PC-3 (cell line): ENCODE results near the gene THNSL1. TPM values are rescaled to one million over a fixed set of nuclear protein-coding genes. Genes with fewer than 3 reads are reported as not detected.

Experiments used
- ATAC-seq: fragments of 200-7000 bp; cut with Tn5 transposase; 2 replicates; pipeline ENCODE4 v1.9.1; 2020; ENCODE audit warnings: mild to moderate bottlenecking, moderate library complexity
- BruUV-seq: library from RNA; stranded (reverse); fragments of 400-500 nt; replicated peaks from 2 replicates; lab custom pipeline; 2021; lab: Mats Ljungman, UMichigan
- CTCF ChIA-PET: fragments of 300-600 bp; sonication (Branson Sonifier 250); formaldehyde crosslinking; loops from one replicate; lab custom pipeline; 2022; ENCODE audit warnings: antibody characterized with exemption; lab: Charles Lee
- POLR2A ChIA-PET: fragments of 300-600 bp; sonication (Branson Sonifier 250); formaldehyde crosslinking; loops from one replicate; lab custom pipeline; 2022; ENCODE audit warnings: antibody characterized with exemption; ENCODE audit not compliant: unreplicated experiment; lab: Charles Lee
- DNase-seq: peaks from one replicate; pipeline ENCODE4 v3.0.0-alpha.2; 2015
- H2AFZ ChIP-seq: fragments of 300-600 bp; sonication (generic); 2 replicates; pipeline ENCODE4 v1.6.0; 2016; ENCODE audit warnings: antibody characterized with exemption, low read length
- H3F3A ChIP-seq: fragments of 300-600 bp; sonication (generic); one replicate; pipeline ENCODE4 v1.6.0; 2017; ENCODE audit warnings: antibody characterized with exemption, low read length, control low read depth, mild to moderate bottlenecking; ENCODE audit not compliant: unreplicated experiment
- H3K27ac ChIP-seq: fragments of 300-600 bp; sonication (generic); 2 replicates; pipeline ENCODE4 v1.5.1; 2016; ENCODE audit warnings: mild to moderate bottlenecking, low read length
- H3K27me3 ChIP-seq: fragments of 300-600 bp; sonication (generic); 2 replicates; pipeline ENCODE4 v1.6.1; 2016; ENCODE audit warnings: low read length, mixed read lengths
- H3K36me3 ChIP-seq: fragments of 300-600 bp; sonication (generic); 2 replicates; pipeline ENCODE4 v1.6.1; 2016; ENCODE audit warnings: low read depth, mixed run types, low read length, mixed read lengths
- H3K4me1 ChIP-seq: fragments of 300-600 bp; sonication (generic); 2 replicates; pipeline ENCODE4 v1.5.1; 2016; ENCODE audit warnings: low read length; ENCODE audit not compliant: insufficient read depth
- H3K4me2 ChIP-seq: fragments of 300-600 bp; sonication (generic); 2 replicates; pipeline ENCODE4 v1.6.0; 2016; ENCODE audit warnings: low read length
- H3K4me3 ChIP-seq: fragments of 300-600 bp; sonication (generic); 2 replicates; pipeline ENCODE4 v1.5.1; 2016; ENCODE audit warnings: mild to moderate bottlenecking, low read length, mixed read lengths
- H3K79me2 ChIP-seq: fragments of 300-600 bp; sonication (generic); 2 replicates; pipeline ENCODE4 v1.6.1; 2017; ENCODE audit warnings: low read length, mixed read lengths
- H3K9ac ChIP-seq: fragments of 300-600 bp; sonication (generic); 2 replicates; pipeline ENCODE4 v1.6.0; 2016; ENCODE audit warnings: mild to moderate bottlenecking, low read length
- H3K9me2 ChIP-seq: fragments of 300-600 bp; sonication (generic); replicated peaks from 2 replicates; pipeline ENCODE4 v1.6.1; 2016; ENCODE audit warnings: mixed run types, low read length, mixed read lengths
- H3K9me3 ChIP-seq: fragments of 300-600 bp; sonication (generic); 2 replicates; pipeline ENCODE4 v1.6.1; 2016; ENCODE audit warnings: low read length, mixed read lengths
- H4K20me1 ChIP-seq: fragments of 300-600 bp; sonication (generic); 2 replicates; pipeline ENCODE4 v1.6.1; 2016; ENCODE audit warnings: low read length, mixed read lengths
- EZH2 ChIP-seq: fragments of 300-600 bp; sonication (generic); IDR thresholded peaks from one replicate; pipeline ENCODE4 v1.6.1; 2017; ENCODE audit warnings: antibody characterized with exemption, mild to moderate bottlenecking, low read length; ENCODE audit not compliant: unreplicated experiment
- EZH2phosphoT487 ChIP-seq: fragments of 300-600 bp; sonication (generic); IDR thresholded peaks from 2 replicates; pipeline ENCODE4 v1.6.1; 2018; ENCODE audit warnings: mild to moderate bottlenecking, antibody characterized with exemption, low read length, borderline replicate concordance
- intact Hi-C: fragments of 100-400 bp; cut with micrococcal nuclease; formaldehyde crosslinking; loops from 2 replicates; pipeline ENCODE4 v1.9.0; 2023
- total RNA-seq: library from RNA; depleted of rRNA; stranded (reverse); fragments of >200 nt; gene quantifications from 2 replicates; pipeline ENCODE4 v1.2.3, GENCODE V29; 2014
- TF ChIP-seq, protein P1 (sequence below): fragments of 300-600 bp; sonication (generic); conservative IDR thresholded peaks from 2 replicates; pipeline ENCODE4 v1.5.1; 2017; ENCODE audit warnings: antibody characterized with exemption, low read depth, mild to moderate bottlenecking, low read length

Gene THNSL1
- total RNA-seq, 1 experiment from 2014 or later, result 2.7 TPM

GRCh38 chr10:25063157-25063556 lies 46.7 kb downstream of the THNSL1 start:
- Histone ChIP-seq H3K27me3 (no peaks in the 10 kb centered on the region), H3K27ac (no peak overlapping the region), H3K9me2 (no peaks in the 10 kb centered on the region), H4K20me1 (no peaks in the 10 kb centered on the region), H3K9me3 (no peaks in the 10 kb centered on the region), H3K36me3 (no peaks in the 10 kb centered on the region), H2AFZ (no peak overlapping the region), H3K4me2 (no peak overlapping the region), H3K4me1 (peaks cover 28% of the 10 kb centered on the region), H3K79me2 (no peaks in the 10 kb centered on the region), H3F3A (no peaks in the 10 kb centered on the region), H3K9ac (no peak overlapping the region), H3K4me3 (no peak overlapping the region)
- DNase-seq, result no peak
- no peak for ATAC-seq
- ChIA-PET CTCF (no interaction called here), POLR2A (no interaction called here)
- BruUV-seq, result no TSS peak
- intact Hi-C loops, result no loop called here
- TF ChIP-seq EZH2phosphoT487 (no peak), EZH2 (no peak)
- TF ChIP-seq, protein P1, sequence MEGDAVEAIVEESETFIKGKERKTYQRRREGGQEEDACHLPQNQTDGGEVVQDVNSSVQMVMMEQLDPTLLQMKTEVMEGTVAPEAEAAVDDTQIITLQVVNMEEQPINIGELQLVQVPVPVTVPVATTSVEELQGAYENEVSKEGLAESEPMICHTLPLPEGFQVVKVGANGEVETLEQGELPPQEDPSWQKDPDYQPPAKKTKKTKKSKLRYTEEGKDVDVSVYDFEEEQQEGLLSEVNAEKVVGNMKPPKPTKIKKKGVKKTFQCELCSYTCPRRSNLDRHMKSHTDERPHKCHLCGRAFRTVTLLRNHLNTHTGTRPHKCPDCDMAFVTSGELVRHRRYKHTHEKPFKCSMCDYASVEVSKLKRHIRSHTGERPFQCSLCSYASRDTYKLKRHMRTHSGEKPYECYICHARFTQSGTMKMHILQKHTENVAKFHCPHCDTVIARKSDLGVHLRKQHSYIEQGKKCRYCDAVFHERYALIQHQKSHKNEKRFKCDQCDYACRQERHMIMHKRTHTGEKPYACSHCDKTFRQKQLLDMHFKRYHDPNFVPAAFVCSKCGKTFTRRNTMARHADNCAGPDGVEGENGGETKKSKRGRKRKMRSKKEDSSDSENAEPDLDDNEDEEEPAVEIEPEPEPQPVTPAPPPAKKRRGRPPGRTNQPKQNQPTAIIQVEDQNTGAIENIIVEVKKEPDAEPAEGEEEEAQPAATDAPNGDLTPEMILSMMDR, result no peak

GRCh38 chr10:25063644-25064043 lies 47.2 kb downstream of the THNSL1 start:
- ChIA-PET CTCF (no interaction called here), POLR2A (no interaction called here)
- H4K20me1 ChIP-seq, result no peaks in the 10 kb centered on the region
- H3K27ac ChIP-seq, result no peak overlapping the region
- no peaks in the 10 kb centered on the region for H3K36me3 ChIP-seq
- H3K9ac ChIP-seq, result no peak overlapping the region
- no peak overlapping the region for H2AFZ ChIP-seq
- H3K9me2 ChIP-seq, result no peaks in the 10 kb centered on the region
- H3K79me2 ChIP-seq, result no peaks in the 10 kb centered on the region
- ATAC-seq (no peak), DNase-seq (no peak)
- BruUV-seq, result no TSS peak
- peaks cover 28% of the 10 kb centered on the region for H3K4me1 ChIP-seq
- no peaks in the 10 kb centered on the region for H3K9me3 ChIP-seq
- intact Hi-C loops, result no loop called here
- TF ChIP-seq EZH2phosphoT487 (no peak), EZH2 (no peak)
- TF ChIP-seq, protein P1, result no peak
- no peak overlapping the region for H3K4me3 ChIP-seq
- H3F3A ChIP-seq, result no peaks in the 10 kb centered on the region
- no peaks in the 10 kb centered on the region for H3K27me3 ChIP-seq
- no peak overlapping the region for H3K4me2 ChIP-seq

DNA sequence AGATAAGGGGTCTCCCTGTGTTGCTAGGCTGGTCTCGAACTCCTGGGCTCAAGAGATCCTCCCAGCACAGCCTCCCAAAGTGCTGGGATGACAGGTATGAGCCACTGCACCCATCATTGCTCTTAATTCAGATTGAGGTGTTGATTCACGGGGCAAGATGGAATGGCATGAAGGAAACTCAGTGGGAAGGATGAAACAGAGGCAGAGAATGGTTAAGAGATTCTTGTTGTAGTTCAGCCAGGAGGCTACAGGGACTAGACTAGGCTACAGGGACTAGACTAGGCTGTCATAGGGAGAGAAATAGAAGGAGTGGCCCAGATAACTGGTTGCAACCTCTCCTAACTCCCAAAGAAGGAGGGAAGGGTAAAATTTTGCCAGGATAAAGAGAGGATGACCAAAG lies 48.0 kb downstream of the THNSL1 start:
- Histone ChIP-seq H3F3A (no peaks in the 10 kb centered on the region), H3K4me1 (peaks cover 26% of the 10 kb centered on the region), H3K9me3 (no peaks in the 10 kb centered on the region), H3K9me2 (no peaks in the 10 kb centered on the region), H2AFZ (no peak overlapping the region), H3K36me3 (no peaks in the 10 kb centered on the region), H3K79me2 (no peaks in the 10 kb centered on the region), H3K9ac (no peak overlapping the region), H3K27me3 (no peaks in the 10 kb centered on the region), H3K4me3 (no peak overlapping the region), H4K20me1 (no peaks in the 10 kb centered on the region), H3K27ac (no peak overlapping the region), H3K4me2 (no peak overlapping the region)
- BruUV-seq, result no TSS peak
- ChIA-PET CTCF (no interaction called here), POLR2A (no interaction called here)
- intact Hi-C loops, result no loop called here
- TF ChIP-seq EZH2phosphoT487 (no peak), EZH2 (no peak)
- TF ChIP-seq, protein P1, result no peak
- ATAC-seq (no peak), DNase-seq (no peak)
